ENCODE data around the gene ABTB1.

DNA sequence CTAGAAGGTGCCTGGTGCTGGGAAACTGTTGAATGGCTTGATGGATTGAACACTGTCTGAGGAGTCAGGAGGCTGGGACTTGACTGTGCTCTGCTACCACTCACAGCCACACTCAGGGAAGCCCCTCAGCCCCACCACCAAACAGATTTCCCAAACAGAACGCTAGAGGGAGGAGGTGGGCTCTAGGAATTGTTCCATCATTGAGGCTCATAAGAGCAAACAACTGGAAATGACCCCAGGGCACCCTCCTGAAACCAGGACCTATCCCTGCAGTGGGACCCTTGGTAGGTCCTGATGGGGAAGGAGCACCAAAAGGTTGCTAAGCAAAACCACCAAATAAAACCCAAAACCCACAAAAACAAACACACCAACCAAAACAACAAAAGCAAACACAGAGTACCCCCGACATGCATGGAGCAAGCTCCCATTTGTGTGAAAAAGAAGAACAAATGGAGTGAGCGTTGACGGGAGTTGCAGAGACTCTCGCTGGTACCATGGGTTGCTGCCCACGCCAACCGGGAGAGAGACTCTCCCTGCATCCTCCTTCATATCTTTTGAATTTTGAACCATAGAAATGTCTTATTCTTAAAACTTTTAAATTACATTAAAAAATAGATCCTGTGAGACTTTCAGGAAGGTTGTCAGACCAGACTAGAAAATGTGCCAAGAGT is 45.6 kb downstream of the ABTB1 start:
- TF ChIP-seq, protein P1, sequence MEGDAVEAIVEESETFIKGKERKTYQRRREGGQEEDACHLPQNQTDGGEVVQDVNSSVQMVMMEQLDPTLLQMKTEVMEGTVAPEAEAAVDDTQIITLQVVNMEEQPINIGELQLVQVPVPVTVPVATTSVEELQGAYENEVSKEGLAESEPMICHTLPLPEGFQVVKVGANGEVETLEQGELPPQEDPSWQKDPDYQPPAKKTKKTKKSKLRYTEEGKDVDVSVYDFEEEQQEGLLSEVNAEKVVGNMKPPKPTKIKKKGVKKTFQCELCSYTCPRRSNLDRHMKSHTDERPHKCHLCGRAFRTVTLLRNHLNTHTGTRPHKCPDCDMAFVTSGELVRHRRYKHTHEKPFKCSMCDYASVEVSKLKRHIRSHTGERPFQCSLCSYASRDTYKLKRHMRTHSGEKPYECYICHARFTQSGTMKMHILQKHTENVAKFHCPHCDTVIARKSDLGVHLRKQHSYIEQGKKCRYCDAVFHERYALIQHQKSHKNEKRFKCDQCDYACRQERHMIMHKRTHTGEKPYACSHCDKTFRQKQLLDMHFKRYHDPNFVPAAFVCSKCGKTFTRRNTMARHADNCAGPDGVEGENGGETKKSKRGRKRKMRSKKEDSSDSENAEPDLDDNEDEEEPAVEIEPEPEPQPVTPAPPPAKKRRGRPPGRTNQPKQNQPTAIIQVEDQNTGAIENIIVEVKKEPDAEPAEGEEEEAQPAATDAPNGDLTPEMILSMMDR (IDR thresholded peaks at IDR 0.05; ENCODE audit: low read depth, low read length): no peak
- no peak for TF ChIP-seq EZH2phosphoT487 (IDR thresholded peaks at IDR 0.05; ENCODE audit: low read depth)

Data from OCI-LY3 (cell line).